ENCODE results near the gene MBLAC1. TPM values are rescaled to one million over a fixed set of nuclear protein-coding genes. Genes with fewer than 3 reads are reported as not detected.

Gene MBLAC1
- total and polyA plus RNA-seq, 9 of the 15 experiments (the other 6 are each of a cell fraction or from before 2014, with no cell fraction given): 0.03 to 3.1 (median 0.52) TPM

DNA sequence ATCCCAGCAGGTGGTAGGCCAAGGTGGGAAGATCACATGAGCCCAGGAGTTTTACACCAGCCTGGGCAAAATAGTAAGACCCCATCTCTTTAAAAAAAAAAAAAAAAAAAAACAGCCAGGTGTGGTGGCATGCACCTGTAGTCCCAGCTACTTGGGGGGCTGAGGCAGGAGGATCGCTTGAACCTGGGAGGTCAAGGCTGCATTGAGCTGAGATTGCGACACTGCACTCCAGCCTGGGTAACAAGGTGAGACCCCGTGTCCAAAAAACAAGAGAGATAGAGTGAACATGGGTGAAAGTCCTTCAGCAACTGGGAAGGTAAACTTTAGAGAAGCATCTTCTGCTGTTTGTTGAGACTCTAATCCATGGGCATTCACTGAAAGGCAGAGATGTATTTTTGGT lies 15.7 kb downstream of the MBLAC1 start (continued):
- no peak for TF ChIP-seq MGA (IDR thresholded peaks at IDR 0.05)
- TF ChIP-seq ZNF408 (CRISPR knock-in tag; IDR thresholded peaks at IDR 0.05; ENCODE audit: low read depth): no peak
- TF ChIP-seq POLR2A (conservative IDR thresholded peaks at IDR 0.05): no peak
- TF ChIP-seq EP400 (IDR thresholded peaks at IDR 0.05): no peak
- TF ChIP-seq TOE1 (IDR thresholded peaks at IDR 0.05; ENCODE audit: borderline replicate concordance): no peak
- TF ChIP-seq TOE1 (CRISPR knock-in tag; IDR thresholded peaks at IDR 0.05; ENCODE audit: borderline replicate concordance, low read depth): no peak
- no peak for TF ChIP-seq MTA1 (IDR thresholded peaks at IDR 0.05; ENCODE audit: borderline replicate concordance)
- no peak for TF ChIP-seq FOXM1 (IDR thresholded peaks at IDR 0.05; ENCODE audit: low read depth)
- TF ChIP-seq FOXM1 (CRISPR knock-in tag; IDR thresholded peaks at IDR 0.05; ENCODE audit: low read depth): no peak
- TF ChIP-seq ZNF143 (CRISPR knock-in tag; IDR thresholded peaks at IDR 0.05): no peak
